ENCODE results near the gene CIP2A.
A peak's percentile ranks its signal among the peaks of the same experiment; 100 is the strongest.
"Not testable (repeated sequence)": the region's sequence is repeated elsewhere in the genome, so short reads cannot be mapped to it uniquely, and the experiment has no call there.

Gene CIP2A

GRCh38 chr3:108589081-108589997 is at the start of gene CIP2A, which contains the start of gene DZIP3:
Gene CIP2A (minus strand): TSS chr3:108589438. CDS start chr3:108589375, 63 bp downstream.
Gene DZIP3 (plus strand): TSS chr3:108589722. CDS start chr3:108605407, 15,685 bp downstream.
- peak; percentile 91 for DNase-seq

GRCh38 chr3:108629974-108630373 is 40.7 kb upstream of the CIP2A start:
- DNase-seq: no peak

GRCh38 chr3:108623504-108623903 is 34.3 kb upstream of the CIP2A start:
- no peak for DNase-seq

DNA sequence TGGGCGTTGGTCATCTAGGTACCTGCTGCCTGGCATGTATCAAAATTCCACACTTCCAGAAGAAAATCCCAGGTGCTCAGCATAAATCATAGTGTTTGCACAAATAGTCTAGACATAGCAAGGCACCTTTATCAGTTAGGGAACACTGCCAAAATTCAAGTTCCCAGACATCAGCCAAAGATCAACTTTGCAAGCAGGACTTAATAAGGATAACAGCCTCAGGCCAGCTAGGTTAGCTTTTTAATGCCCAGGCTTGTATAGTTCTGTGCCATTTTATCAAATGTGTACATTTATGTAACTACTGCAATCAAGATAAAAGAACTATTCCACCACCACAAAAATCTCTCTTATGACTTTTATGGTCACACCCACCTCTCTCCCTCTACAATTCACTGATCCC is 31.0 kb upstream of the CIP2A start:
- DNase-seq: no peak

GRCh38 chr3:108616090-108616489 is 26.9 kb upstream of the CIP2A start:
- DNase-seq: not testable (repeated sequence)

DNA sequence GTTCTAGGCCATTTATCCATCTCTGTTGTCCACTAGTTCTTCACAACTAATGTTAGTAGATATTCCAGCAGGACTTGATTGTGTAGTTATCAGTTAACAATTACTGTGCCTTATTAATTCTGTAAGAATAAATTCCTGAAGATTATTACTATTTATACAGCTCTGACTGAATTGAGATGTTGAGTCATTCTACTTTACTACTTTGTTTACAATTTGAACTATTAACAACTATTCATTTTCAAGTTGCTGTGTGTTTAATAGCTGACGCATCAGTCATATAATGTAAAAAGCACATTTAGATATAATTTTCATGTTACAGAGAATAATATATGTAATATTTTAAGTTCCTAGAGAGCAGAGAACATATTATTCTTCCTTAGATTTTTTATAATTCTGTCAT is 21.4 kb upstream of the CIP2A start:
- no peak for DNase-seq

- DNase-seq: no peak
These were observed 19.5 kb upstream of the CIP2A start for GRCh38 chr3:108608750-108609149.

DNA sequence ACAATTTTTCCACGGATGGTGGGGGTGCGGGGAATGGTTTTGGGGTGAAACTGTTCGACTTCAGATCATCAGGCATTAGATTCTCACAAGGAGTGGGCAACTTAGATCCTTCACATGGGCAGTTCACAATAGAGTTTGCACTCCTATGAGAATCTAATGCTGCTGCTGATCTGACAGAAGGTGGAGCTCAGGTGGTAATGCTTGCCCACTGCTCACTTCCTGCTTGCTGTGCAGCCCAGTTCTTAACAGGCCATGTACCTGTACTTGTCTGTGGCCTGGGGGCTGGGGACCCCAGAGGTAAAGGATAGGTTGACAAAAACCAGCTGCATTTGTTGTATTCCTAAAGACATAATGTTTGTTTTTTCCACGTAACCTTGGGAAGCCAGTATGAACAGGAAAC is 16.3 kb upstream of the CIP2A start:
- DNase-seq: no peak

- DNase-seq: no peak
These were observed 15.8 kb upstream of the CIP2A start for GRCh38 chr3:108605028-108605427.

- DNase-seq: no peak
These were observed 14.5 kb upstream of the CIP2A start for GRCh38 chr3:108603691-108604090.

DNA sequence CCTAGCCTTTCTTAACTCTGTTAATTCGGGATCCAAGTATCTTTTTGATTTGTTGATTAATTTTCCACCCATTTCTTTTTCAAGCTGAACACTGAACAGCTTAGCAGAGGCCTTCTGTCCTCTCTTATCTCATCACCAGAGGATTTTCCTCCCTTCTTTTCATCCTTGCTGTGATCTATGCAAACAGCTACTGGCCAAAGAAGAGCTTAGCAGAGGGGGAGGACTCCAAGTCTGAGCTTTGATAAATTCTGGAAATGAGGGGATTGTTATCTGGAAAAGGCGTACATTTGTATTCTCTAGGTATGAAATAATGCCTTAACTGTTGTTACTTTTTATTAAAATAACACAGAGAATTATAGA is 13.7 kb upstream of the CIP2A start:
- no peak for DNase-seq

DNA sequence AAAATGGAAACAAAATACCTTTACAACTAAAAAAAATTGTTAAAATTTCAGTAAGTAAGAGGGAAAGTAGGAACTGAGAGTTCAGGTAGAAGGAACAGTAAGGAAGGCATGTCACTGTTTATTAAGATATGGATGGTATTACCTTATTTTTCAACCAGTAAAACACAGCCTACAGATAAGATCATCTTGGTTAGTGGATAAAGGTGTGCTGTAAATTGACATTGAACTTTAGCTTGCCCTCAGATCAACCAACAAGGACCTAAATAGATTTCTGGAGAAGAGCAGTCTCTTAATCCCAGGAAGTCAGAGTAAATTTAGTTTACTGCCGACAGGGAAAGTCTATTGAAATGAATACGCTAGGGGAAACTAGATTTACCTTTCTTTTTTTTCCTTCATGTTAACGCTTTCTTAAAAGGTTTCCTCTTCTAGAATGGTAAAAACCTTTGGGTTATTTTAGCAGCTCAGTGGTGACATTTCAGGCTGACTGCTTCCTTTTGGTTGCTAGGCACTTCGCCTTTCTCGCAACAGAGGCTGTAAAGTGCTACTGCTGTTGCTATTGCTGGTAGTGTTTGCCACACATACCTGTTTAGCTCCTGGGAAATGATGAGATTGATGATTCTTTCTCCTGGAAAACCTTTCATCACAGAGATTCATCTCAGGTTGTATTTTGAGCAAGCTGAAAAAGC is 13.2 kb upstream of the CIP2A start:
- DNase-seq: peak; percentile 21

DNA sequence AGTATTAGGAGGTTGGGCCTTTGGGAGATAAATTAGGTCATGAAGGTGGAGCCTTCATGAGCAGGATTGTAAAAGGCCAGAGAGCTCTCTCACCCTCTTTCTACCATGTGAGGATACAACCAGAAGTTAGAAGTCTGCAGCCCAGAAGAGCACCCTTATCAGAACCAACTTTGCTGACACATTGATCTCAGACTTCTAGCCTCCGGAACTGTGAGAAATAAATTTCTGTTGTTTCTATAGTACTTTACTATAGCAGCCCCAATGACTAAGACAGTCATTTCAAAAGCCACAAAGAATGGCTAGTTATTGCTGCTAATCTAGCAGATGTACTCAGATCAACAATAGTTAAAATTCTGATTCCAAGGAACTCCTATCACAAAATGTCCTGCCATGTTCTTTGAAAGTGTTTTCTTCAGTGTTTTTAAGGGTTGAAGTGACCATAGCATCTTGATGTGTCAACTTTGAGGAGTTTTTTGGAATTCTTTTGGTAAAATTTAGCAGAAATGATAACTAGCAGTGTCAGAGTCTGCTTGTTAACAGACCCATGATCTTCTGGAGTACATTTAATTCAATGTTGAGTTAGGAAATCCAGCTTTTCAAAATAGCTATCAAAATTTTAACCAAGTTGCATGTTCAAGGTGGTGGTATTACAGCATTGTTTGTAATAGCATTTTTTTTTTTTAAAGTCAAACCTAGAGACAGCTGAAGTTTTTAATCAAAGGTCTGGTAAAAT is 10.6 kb upstream of the CIP2A start:
- no peak for DNase-seq

GRCh38 chr3:108598375-108598774 is 9.1 kb upstream of the CIP2A start:
- no peak for DNase-seq

- DNase-seq: no peak
These were observed 6.1 kb upstream of the CIP2A start for GRCh38 chr3:108595321-108595720.

DNA sequence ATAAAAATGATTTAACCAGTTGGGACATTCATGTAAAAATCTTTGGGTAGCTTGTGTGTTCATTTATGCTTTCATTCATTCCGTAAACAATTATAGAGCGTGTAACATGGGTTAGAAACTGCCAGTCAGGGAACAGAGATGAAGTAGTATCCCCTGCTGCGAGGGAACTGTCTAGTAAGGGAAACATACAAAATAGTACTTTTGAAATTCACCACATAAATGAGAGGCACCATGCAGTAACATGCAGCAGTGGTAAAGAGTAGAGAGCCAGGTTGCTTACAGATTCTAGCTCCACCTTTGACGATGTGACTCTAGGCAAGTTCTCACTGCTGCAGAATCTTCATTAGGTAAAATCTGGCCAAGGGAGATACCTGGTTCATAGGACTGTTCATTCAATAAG is 1.2 kb upstream of the CIP2A start:
- DNase-seq: no peak

DNA sequence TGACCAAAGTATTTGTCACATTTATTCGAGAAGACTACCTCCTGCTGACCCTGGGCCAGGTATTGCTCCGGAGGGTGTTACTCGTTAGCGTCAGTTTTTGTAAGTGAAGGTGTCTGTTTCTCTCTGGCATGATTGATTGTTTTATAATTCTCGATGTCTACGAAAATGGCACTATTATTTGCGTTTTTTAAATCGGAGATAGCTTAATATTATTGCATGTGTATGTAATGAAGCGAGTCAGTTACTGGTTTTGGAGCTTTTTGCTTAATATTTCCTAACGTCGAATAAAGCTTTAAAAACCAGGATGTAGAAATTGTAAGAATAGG is 723 bp upstream of the CIP2A start:
- no peak for DNase-seq

- DNase-seq: no peak
These were observed 637 bp downstream of the CIP2A start for GRCh38 chr3:108588601-108589000.

DNA sequence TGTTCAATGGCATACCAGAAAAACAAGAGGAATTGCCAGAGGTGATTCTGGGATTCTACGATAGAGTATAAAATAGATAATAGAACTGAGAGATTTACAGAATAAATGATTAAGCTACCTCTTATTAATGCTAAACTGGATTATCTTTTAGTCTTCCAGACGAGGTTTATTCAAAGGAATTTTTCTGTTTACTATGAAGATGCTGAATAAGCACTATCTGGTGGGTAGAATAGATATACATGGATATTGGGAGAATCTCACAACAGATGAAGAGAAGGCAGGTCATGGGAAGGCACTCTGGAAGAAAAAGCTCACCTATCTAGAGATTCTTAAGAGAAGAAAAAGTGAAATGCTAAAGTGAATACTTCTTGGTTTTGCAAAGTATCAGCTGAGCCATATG is 11.2 kb downstream of the CIP2A start:
- DNase-seq: no peak

DNA sequence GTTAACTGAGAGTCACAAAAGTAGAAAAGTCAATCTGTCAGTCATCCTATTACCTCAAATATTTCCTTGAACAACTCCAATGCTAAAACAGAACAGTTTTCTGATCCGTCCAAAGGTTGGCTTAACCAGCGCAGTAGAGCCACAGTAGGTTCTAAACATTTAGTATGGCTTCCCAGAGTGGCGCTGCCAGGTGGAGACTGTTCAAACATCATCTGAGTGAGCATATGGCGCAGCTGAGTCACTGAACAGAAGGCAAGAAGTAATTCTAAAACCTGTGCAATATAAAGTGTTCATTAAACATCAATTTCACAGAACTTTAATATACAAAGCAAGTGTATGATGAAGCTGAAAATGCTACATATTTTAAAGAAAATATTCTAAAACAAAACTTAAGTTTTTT is 19.9 kb downstream of the CIP2A start:
- no peak for DNase-seq

- no peak for DNase-seq
These were observed 22.6 kb downstream of the CIP2A start for GRCh38 chr3:108566599-108566998.

- DNase-seq: no peak
These were observed 23.7 kb downstream of the CIP2A start for GRCh38 chr3:108565506-108565905.

- no peak for DNase-seq
These were observed 24.7 kb downstream of the CIP2A start for GRCh38 chr3:108564564-108564963.

DNA sequence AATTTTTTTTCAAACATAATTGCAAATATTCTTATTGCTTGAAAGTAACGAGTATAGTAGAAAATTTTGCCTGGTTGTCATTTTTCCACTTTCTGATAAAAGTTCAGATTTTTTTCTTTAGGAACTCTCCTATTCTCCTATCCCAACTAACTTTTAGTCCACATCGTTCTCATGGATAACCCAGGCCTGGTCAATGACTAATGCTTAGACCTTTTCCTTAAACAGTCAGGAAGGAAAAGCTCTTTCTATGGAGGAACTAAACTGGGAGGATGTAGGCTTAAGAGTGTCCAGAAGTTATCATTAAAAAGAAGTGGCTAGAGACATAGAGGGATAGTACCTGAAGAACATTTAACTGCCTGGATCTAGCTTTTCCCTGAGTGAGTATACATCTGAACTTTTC is 26.7 kb downstream of the CIP2A start:
- no peak for DNase-seq

All from activated CD4-positive, alpha-beta T cell treated with anti-CD3 and anti-CD28 coated beads for 48 hours (primary cell).